ENCODE results near the gene BOLA3. TPM values are rescaled to one million over a fixed set of nuclear protein-coding genes. Genes with fewer than 3 reads are reported as not detected.

BOLA3 gene
- total RNA-seq, 1 donor from 2014 or later = 29.3 TPM

DNA sequence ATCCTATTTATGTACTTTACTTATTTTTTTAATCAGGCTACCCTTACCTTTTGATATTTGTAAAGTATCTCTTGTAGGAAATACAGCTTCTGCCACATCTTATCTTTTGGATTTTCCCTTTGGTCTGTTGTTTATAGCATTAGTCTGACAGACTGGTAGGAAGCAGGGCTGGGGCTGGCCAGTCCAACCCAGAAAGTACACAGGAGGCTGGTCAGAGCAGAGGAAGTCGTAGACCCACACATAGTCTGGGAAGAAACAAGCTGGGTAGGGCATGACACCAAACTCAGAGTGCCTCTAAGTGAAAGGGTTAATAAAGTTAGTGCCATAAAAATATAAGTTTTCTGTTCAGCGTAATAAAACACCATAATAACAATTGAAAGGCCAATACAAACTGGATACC lies 51.7 kb downstream of the BOLA3 start:
- H3K27ac Mint-ChIP-seq (ENCODE audit: unreplicated experiment) = peak overlapping the region; percentile 52
- no peak for DNase-seq (ENCODE audit: low read depth, low spot score)
- TF ChIP-seq, protein P1, sequence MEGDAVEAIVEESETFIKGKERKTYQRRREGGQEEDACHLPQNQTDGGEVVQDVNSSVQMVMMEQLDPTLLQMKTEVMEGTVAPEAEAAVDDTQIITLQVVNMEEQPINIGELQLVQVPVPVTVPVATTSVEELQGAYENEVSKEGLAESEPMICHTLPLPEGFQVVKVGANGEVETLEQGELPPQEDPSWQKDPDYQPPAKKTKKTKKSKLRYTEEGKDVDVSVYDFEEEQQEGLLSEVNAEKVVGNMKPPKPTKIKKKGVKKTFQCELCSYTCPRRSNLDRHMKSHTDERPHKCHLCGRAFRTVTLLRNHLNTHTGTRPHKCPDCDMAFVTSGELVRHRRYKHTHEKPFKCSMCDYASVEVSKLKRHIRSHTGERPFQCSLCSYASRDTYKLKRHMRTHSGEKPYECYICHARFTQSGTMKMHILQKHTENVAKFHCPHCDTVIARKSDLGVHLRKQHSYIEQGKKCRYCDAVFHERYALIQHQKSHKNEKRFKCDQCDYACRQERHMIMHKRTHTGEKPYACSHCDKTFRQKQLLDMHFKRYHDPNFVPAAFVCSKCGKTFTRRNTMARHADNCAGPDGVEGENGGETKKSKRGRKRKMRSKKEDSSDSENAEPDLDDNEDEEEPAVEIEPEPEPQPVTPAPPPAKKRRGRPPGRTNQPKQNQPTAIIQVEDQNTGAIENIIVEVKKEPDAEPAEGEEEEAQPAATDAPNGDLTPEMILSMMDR (conservative IDR thresholded peaks at IDR 0.05) = no peak
- H3K4me3 Mint-ChIP-seq = no peak overlapping the region
- no peaks in the 10 kb centered on the region for H3K4me1 Mint-ChIP-seq
- H3K9me3 Mint-ChIP-seq = no peaks in the 10 kb centered on the region
- no peaks in the 10 kb centered on the region for H3K27me3 Mint-ChIP-seq (ENCODE audit: low read depth)
- peaks cover 7% of the 10 kb centered on the region for H3K36me3 Mint-ChIP-seq (ENCODE audit: low read depth)

DNA sequence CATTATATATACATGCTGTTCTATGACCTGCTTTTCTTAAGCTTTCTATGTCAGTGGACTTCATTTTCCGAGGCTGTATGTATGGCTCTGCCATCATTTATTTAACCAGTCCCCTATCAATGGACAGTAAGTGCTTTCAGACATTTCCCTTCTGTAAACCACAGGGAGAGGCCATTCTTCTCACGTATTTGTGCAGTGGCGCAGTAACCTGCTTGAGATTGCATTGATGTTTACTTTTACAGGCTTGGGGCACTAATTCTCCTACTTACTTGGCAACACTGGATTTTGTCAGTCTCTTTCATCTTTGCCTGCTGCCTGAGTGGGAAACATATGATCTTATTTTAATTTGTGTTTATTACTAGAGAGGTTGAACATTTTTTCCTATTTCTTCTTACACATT lies 52.1 kb downstream of the BOLA3 start:
- no peaks in the 10 kb centered on the region for H3K9me3 Mint-ChIP-seq
- peaks cover 7% of the 10 kb centered on the region for H3K36me3 Mint-ChIP-seq (ENCODE audit: low read depth)
- DNase-seq (ENCODE audit: low read depth, low spot score) = no peak
- no peaks in the 10 kb centered on the region for H3K27me3 Mint-ChIP-seq (ENCODE audit: low read depth)
- no peaks in the 10 kb centered on the region for H3K4me1 Mint-ChIP-seq
- no peak overlapping the region for H3K27ac Mint-ChIP-seq (ENCODE audit: unreplicated experiment)
- TF ChIP-seq, protein P1 (conservative IDR thresholded peaks at IDR 0.05) = no peak
- H3K4me3 Mint-ChIP-seq = no peak overlapping the region

DNA sequence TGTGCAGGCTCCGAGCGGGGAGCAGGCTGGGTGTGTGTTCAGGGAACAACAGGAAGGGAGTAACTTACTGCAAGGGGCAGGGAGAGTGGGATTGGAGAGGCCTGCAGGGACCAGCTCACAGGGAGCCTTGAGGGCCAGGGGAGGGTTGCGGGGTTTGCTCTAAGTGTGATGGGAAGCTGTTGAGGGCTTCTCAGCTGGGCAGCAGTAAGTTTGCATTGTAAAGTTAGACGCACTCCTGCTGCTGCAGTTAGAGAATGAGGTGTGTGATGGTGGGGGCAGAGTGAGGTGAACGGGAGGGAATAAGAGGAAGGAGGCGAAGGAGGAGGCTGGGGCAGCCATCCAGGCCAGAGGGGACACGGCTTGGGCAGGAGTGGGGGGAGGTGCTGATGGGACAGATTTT lies 53.4 kb downstream of the BOLA3 start:
- no peaks in the 10 kb centered on the region for H3K4me1 Mint-ChIP-seq
- no peaks in the 10 kb centered on the region for H3K9me3 Mint-ChIP-seq
- H3K27ac Mint-ChIP-seq (ENCODE audit: unreplicated experiment) = no peak overlapping the region
- no peak overlapping the region for H3K4me3 Mint-ChIP-seq
- TF ChIP-seq, protein P1 (conservative IDR thresholded peaks at IDR 0.05) = no peak
- DNase-seq (ENCODE audit: low read depth, low spot score) = no peak
- no peaks in the 10 kb centered on the region for H3K27me3 Mint-ChIP-seq (ENCODE audit: low read depth)
- H3K36me3 Mint-ChIP-seq (ENCODE audit: low read depth) = peaks cover 7% of the 10 kb centered on the region

DNA sequence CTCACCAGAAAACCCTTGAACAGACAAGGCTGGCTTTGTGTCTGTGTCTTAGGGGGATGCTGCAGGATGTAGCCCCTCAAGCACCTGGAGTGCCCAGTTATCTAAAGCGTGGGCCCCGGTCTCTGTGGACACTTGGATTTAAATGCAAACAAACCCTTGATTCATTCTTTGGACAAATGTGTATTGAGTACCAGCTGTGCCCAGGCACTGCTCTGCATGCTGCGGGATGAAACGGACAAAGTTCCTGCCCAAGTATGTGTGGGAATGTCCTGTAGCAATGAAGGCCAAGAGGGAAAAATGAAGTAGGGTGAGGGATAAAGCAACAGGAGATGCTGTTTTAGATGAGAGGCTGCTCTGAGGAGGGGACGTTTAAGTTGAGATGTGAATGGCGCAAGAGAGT lies 53.9 kb downstream of the BOLA3 start:
- no peak overlapping the region for H3K27ac Mint-ChIP-seq (ENCODE audit: unreplicated experiment)
- H3K4me3 Mint-ChIP-seq = no peak overlapping the region
- no peaks in the 10 kb centered on the region for H3K4me1 Mint-ChIP-seq
- H3K27me3 Mint-ChIP-seq (ENCODE audit: low read depth) = no peaks in the 10 kb centered on the region
- H3K36me3 Mint-ChIP-seq (ENCODE audit: low read depth) = peaks cover 7% of the 10 kb centered on the region
- no peak for DNase-seq (ENCODE audit: low read depth, low spot score)
- TF ChIP-seq, protein P1 (conservative IDR thresholded peaks at IDR 0.05) = no peak
- H3K9me3 Mint-ChIP-seq = no peaks in the 10 kb centered on the region

DNA sequence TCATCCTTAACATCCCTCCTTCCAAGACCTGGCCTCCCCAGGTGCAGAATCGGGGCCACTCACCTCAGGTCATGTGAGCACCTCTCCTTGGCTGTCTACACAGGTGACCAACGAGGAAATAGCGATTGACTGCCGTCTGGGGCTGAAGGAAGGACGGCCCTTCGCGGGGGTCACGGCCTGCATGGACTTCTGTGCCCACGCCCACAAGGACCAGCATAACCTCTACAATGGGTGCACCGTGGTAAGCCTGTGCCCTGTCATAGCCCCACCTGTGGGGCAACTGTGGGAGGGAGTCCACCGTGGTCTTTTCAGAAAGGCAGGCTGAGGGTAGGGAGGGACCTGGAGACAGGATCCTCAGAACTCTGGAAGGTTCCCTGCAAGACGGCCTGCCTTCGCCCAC lies 54.3 kb downstream of the BOLA3 start:
- Mint-ChIP-seq H3K4me3 (no peak overlapping the region), H3K9me3 (no peaks in the 10 kb centered on the region)
- TF ChIP-seq, protein P1 (conservative IDR thresholded peaks at IDR 0.05) = no peak

DNA sequence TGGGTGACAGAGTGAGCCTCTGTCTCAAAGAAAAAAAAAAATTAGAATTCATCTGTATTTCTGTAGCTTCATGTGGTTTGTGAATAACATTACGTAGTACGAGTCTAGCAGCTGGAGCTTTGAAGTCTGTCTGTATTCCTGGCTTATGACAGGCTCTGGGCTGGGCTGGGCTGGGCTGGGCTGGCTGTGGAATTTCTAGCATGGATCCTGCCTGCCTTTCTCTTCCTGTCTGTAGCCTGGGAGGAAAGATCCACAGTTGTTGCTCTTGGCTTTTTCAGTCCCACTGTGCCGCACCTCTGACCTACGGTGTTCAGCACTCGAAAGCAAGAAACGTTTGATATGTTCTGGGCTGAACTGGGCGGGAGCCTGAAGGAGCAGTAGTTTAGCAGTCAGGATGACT lies 55.4 kb downstream of the BOLA3 start:
- DNase-seq (ENCODE audit: low read depth, low spot score) = no peak
- H3K36me3 Mint-ChIP-seq (ENCODE audit: low read depth) = peaks cover 6% of the 10 kb centered on the region
- H3K9me3 Mint-ChIP-seq = no peaks in the 10 kb centered on the region
- H3K4me1 Mint-ChIP-seq = no peaks in the 10 kb centered on the region
- TF ChIP-seq, protein P1 (conservative IDR thresholded peaks at IDR 0.05) = no peak
- H3K27me3 Mint-ChIP-seq (ENCODE audit: low read depth) = no peaks in the 10 kb centered on the region
- no peak overlapping the region for H3K4me3 Mint-ChIP-seq
- H3K27ac Mint-ChIP-seq (ENCODE audit: unreplicated experiment) = no peak overlapping the region

More for the DNA sequence above, 54.3 kb downstream of the BOLA3 start:
- peaks cover 6% of the 10 kb centered on the region for H3K36me3 Mint-ChIP-seq (ENCODE audit: low read depth)
- DNase-seq (ENCODE audit: low read depth, low spot score) = no peak
- no peak overlapping the region for H3K27ac Mint-ChIP-seq (ENCODE audit: unreplicated experiment)
- no peaks in the 10 kb centered on the region for H3K27me3 Mint-ChIP-seq (ENCODE audit: low read depth)
- H3K4me1 Mint-ChIP-seq = no peaks in the 10 kb centered on the region
